UCSD-AML1 (cell line): Measurements from ENCODE around the gene IL20RA.

ENCODE experiments used
- DNase-seq: peaks from one replicate; lab custom pipeline; 2025; ENCODE audit not compliant: unreplicated experiment; lab: John Stamatoyannopoulos, UW

Gene IL20RA

DNA sequence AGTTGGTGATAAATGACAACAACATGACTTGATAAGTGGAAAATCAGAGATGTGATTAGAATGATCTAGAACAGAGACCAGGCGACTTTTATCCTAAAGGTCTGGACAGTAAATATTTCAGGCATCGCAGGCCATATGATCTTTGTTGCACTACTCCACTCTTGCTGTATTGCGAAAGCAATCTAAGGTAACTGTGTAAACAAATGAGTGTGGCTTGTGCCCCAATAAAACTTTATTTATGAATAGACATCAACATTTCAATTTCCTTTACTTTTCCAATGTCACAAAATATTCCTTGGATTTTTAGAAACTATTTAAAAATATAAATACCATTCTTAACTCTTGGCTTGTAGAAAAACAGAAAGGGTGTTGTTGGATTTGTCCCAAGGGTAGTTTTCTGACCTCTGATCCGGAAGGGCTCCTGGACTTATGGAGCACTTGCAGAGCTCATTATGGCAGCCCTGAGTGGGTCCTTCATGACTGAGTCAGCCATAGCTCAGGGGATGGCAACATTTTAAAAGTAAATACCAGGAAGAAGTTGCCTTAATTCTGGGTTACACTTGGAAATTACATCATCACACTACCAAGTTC lies 34.5 kb downstream of the IL20RA start:
- no peak for DNase-seq

DNA sequence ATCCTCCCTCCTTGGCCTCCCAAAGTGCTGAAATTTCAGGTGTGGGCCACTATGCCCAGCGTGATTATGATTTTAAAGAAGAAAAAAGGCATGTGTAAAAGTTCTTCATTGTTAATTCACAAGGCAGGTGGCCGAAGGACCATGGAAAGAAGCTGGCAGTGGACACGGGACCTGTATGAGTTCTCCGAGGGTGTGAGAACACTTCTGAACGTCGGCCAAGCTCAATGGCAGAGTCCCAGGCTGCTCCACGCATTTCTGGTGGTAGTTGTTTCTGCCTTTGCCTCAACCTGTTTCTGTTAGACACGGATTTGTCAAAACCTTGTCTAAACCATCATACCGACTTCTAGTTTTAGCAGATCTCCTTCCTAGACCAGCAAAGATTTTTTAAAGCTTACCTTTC lies 36.6 kb downstream of the IL20RA start:
- DNase-seq = no peak

GRCh38 chr6:137006056-137006455 lies 38.7 kb downstream of the IL20RA start:
- DNase-seq = no peak

DNA sequence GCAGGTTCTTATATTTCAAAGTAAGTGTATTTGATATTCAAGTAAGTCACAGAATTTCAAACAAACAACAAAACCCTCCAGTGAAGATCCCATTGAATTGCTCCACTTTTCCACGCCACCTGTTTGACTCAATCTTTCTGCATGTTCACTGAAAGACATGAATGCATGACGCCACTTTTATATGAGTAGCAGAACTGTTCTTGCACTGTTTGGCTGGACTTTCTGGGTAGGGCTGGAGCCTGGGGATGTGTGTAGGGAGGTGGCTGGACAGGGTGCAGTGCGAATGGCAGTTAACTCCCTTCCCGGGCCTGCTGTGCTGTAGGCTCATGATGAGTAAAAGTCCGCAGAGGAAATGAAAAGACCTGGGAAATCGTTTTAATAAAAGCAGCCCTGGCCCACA lies 39.7 kb downstream of the IL20RA start:
- DNase-seq = no peak

DNA sequence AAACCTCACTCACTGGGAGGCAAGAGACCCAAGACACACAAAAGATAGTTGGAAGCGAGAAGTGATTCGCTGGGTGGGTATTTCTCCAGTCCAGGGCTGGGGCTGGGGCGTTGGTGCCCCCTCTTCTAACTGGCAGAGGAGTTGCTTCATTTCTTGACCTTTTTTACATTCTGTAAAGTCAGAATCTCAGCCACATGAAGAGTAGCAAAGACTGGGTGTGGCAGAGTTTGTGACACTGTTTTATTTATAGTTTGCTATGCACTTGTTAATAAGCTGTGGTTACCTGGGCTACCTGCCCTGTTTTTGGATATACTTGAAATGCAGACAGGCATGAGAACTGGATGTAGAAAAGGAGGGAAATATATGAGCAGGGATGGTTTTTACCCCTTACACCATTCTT lies 42.3 kb downstream of the IL20RA start:
- no peak for DNase-seq

DNA sequence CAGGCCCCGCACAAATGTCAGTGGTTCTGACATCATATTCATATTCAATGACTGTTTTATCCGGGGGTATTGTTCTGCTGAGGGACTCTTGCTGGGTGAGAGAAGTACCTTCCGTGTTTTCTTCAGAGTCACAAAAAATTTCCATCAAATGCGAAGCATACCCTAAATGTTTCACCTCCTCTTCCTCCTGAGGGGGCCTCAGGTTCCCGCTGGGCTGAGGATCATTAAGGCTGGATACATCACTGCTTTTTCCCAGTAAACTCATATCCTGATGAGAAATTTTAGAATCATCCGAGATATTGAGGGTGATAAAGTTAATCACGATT lies 42.8 kb downstream of the IL20RA start:
- DNase-seq = no peak

GRCh38 chr6:137001299-137001976 lies 43.3 kb downstream of the IL20RA start:
- no peak for DNase-seq

- no peak for DNase-seq
Measured at GRCh38 chr6:137000825-137001224, 43.9 kb downstream of the IL20RA start.

DNA sequence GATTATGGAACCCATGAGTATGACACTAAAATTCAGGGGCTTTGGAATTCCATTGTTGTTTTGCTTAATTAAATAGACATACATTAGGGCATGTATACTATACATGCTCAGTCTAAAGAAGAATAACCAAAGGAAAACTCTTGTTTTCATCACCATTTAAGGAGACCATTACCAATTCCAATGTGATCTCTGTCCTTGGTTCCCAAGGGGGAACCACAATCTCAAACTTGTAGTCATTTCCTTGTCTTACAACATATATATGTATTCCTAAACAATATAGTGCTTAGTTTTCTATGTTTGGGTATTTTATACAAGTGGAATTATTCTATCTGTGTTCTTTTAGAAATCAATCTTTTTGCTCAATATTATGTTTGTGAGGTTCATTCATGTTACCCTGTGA lies 49.2 kb downstream of the IL20RA start:
- DNase-seq = no peak

DNA sequence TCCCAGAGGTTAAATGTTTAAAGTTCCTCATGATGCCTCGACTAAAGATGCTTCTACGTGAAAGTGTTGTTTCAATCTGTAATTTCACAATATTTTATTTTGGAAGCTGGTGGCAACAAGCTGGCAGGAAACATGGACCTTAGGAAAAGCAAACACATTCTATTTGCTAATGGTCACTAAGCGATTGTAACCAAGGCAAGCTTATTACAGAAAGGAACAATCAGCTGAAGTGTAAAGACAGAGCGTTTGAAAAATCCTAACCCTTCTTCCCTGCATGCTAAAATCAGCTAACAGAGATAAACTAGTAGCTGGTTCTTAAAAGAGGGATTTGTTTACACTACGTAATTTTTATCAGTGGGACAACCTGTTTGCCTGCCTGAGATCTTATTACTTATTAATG lies 50.0 kb downstream of the IL20RA start:
- no peak for DNase-seq

- no peak for DNase-seq
Measured at GRCh38 chr6:136992113-136992512, 52.7 kb downstream of the IL20RA start.

DNA sequence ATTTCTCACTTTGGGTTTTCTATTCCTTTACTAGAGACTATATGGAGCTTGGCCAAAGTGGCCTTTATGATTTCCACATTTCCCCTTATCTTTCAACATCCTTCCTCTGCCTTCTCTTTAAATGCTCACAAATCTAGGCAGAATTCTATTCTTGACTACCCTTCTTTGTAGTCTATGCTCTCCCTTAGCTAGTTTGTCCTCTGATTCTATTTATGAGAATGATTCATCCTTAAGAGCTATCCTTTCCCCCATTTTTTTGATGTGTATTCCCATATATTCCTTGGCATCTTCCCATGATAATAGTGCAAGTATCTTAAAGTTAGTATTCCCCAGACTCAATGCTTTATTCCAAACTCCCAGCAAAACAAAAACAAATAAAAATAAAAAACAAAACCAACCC lies 53.1 kb downstream of the IL20RA start:
- no peak for DNase-seq

DNA sequence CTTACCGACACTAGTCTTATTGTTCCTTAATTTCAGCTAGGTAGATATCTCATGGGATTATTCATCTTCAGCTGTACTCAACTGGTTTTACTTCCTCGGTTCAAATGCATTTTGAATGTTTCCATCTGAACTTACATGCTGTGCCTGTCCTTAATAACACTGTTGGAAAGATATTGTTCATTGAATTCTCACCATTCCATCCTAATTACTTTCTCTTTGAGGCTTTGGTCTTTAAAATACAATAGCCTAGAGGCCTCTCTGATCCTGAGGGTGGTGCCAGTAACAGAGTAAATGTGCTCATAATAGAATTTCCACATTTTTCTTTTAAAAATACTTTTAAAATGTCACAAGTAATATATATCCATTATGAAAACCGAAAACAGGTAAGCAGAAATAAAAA lies 54.0 kb downstream of the IL20RA start:
- no peak for DNase-seq

GRCh38 chr6:136990242-136990578 lies 54.6 kb downstream of the IL20RA start:
- DNase-seq = no peak

GRCh38 chr6:136989571-136990241 lies 55.1 kb downstream of the IL20RA start:
- DNase-seq = no peak

- no peak for DNase-seq
Measured at GRCh38 chr6:136987526-136987925, 57.2 kb downstream of the IL20RA start.

DNA sequence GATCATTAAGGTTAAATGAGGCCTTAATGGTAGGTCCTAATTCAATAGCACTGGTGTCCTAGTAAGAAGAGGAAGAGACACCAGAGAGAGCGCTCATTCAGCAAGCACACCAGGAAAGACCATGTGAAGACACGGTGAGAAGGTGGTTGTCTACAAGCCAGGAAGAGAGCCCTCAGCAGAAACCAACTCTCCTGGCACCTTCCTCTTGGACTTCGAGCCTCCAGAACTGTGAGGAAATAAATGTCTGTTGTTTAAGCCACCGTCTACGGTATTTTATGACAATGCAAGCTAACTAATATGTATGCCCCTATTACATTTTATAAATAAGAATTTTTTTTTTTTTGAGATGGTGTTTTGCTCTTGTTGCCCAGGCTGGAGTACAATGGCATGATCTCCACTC lies 59.3 kb downstream of the IL20RA start:
- DNase-seq = no peak

DNA sequence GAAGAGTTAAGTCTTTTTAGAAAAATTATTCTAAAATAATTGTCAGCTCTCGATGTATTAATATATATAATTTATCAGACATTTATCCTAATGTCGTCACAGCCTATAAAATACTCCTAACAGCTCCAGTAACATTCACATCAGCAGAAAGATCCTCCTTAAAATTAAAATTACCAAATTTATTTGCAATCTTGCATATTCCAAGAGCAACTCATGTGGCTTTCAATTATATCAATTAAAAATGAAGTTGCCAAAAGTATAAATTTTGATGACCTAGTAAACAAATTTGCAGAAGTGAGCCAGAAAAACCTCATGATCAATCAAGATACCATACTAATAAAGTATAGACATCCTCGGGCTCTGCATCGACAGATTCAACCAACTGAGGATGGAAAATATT lies 60.2 kb downstream of the IL20RA start:
- DNase-seq = no peak

GRCh38 chr6:136983687-136984086 lies 61.1 kb downstream of the IL20RA start:
- DNase-seq = no peak

DNA sequence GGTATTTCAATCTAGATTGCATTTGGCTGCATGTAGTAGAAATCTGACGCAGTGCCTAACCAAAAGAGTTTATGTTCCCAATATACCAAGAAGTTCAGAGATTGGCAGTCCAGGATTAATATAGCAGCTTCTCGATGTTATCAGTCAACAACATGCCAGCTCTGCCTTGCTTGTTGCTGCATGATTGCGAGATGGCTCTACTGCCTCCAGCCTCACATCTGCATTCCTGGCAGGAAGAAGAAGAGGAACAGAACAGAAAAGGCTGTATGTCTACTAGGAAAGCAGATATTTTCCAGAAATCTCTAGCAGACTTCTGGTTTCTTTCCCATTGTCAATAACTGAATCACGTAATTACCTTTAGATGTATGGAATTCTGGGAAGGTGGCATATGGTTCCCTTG lies 61.8 kb downstream of the IL20RA start:
- DNase-seq = no peak

GRCh38 chr6:136980070-136980469 lies 64.7 kb downstream of the IL20RA start:
- no peak for DNase-seq

DNA sequence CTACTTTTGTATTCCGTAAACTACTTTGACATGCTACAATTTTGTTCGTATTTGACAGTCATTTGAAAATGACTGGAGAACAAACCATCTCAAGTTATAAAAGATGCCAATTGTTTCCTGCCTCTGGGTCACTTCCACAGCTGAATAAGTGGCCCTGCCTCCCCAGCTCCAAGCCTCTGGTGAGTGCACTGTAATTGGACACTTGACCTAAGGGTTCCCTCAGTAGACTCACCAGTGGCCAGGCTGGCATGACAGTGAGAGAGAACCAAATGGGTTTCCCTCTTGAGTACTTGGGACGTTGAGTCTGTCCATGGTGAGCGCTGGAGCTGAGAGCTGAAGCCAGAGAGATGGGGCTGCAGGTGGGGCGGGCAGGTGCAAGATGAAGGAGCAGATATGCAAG lies 65.6 kb downstream of the IL20RA start:
- no peak for DNase-seq

DNA sequence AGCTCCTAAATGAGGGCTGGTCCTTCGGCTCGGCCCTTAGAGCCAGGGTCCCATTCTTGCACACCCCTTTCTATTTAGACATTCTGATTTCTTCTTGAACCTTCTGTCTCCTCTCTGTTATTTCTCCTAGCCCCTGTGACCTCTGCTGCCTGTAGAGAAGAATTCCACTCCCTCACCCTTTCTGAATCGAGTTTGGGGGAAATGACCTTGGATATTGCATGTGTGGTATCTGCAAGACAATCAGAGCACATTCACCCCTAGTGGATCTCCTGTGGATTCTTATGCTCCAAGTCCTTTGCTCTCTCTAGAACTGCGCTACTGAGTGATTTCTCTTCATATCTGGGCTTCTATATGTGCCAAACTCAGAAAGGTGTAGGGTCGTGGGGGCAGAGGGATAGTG lies 67.7 kb downstream of the IL20RA start:
- no peak for DNase-seq
